Liver (tissue), 3 donors: ENCODE data around the gene AGBL4.

Experiments
- ATF3 ChIP-seq: IDR thresholded peaks from 2 replicates; pipeline ENCODE4 v1.6.1; 2016; ENCODE audit warnings: antibody characterized with exemption
- CTCF ChIP-seq: fragments of 150-350 bp; IDR thresholded peaks from 2 replicates; pipeline ENCODE4 v1.5.1; 2017; ENCODE audit warnings: improper control_type of control experiment, low read depth, low read length; ENCODE audit not compliant: missing input control
- EGR1 ChIP-seq, 2 donors: IDR thresholded peaks; 2 replicates each; pipeline ENCODE4 v1.6.1; 2016 to 2018; ENCODE audit warnings: antibody characterized with exemption in 2 of 2, low read depth in 2 of 2
- GABPA ChIP-seq, 2 donors: IDR thresholded peaks in 1 of 2; conservative IDR thresholded peaks in 1 of 2; 2 replicates each; pipeline ENCODE4 v1.6.1; 2016; ENCODE audit warnings: antibody characterized with exemption in 2 of 2, mild to moderate bottlenecking in 1 of 2, moderate library complexity in 1 of 2
- HNF4A ChIP-seq, 2 donors: conservative IDR thresholded peaks; 2 replicates each; pipeline ENCODE4 v1.6.1; 2016; ENCODE audit warnings: antibody characterized with exemption in 2 of 2, mild to moderate bottlenecking in 2 of 2
- HNF4G ChIP-seq: IDR thresholded peaks from 2 replicates; pipeline ENCODE4 v1.6.1; 2016; ENCODE audit warnings: antibody characterized with exemption
- JUND ChIP-seq, 2 donors: IDR thresholded peaks; 2 replicates each; pipeline ENCODE4 v1.6.1; 2016; ENCODE audit warnings: antibody characterized with exemption in 2 of 2
- MAX ChIP-seq: IDR thresholded peaks from 2 replicates; pipeline ENCODE4 v1.6.1; 2016; ENCODE audit warnings: antibody characterized with exemption
- RAD21 ChIP-seq, 2 donors: IDR thresholded peaks; 2 replicates each; pipeline ENCODE4 v1.6.1; 2016; ENCODE audit warnings: antibody characterized with exemption in 2 of 2, mild to moderate bottlenecking in 2 of 2
- RXRA ChIP-seq, 2 donors: IDR thresholded peaks; 2 replicates each; pipeline ENCODE4 v1.6.1; 2017 to 2018; ENCODE audit warnings: antibody characterized with exemption in 2 of 2, mild to moderate bottlenecking in 1 of 2
- SP1 ChIP-seq: IDR thresholded peaks from 2 replicates; pipeline ENCODE4 v1.6.1; 2018; ENCODE audit warnings: antibody characterized with exemption, mild to moderate bottlenecking
- TAF1 ChIP-seq: conservative IDR thresholded peaks from 2 replicates; pipeline ENCODE4 v1.6.1; 2016; ENCODE audit warnings: antibody characterized with exemption, mild to moderate bottlenecking
- YY1 ChIP-seq: IDR thresholded peaks from 2 replicates; pipeline ENCODE4 v1.6.1; 2016; ENCODE audit warnings: antibody characterized with exemption, mild to moderate bottlenecking
- donor health status: healthy.
- donor health status: healthy.

- TF ChIP-seq CTCF (no peak), HNF4G (no peak), RAD21 (IDR thresholded peaks at IDR 0.05) (no peak), YY1 (no peak), SP1 (no peak), TAF1 (no peak), GABPA (IDR thresholded peaks at IDR 0.05 in 1 of 2, conservative IDR thresholded peaks at IDR 0.05 in 1 of 2) (no peak), JUND (IDR thresholded peaks at IDR 0.05) (no peak), EGR1 (IDR thresholded peaks at IDR 0.05; ENCODE audit: low read depth in 2 of 2) (no peak), ATF3 (no peak), MAX (no peak), RXRA (IDR thresholded peaks at IDR 0.05) (no peak), HNF4A (conservative IDR thresholded peaks at IDR 0.05) (no peak)
These were observed 1380.6 kb downstream of the AGBL4 start for GRCh38 chr1:48643193-48643592.
